Suprapubic skin (tissue), 3 donors: ENCODE results near the gene C11orf68.
A peak's percentile ranks its signal among the peaks of the same experiment; 100 is the strongest.

Experiments used
- CTCF ChIP-seq, 2 donors: fragments of 200-600 bp in 1 of 2; fragments of 450-650 bp in 1 of 2; sonication (generic) in 1 of 2; IDR thresholded peaks; one replicate each; pipeline ENCODE4 v1.5.1; 2016 to 2019; ENCODE audit warnings: antibody characterized with exemption in 2 of 2, mild to moderate bottlenecking in 1 of 2, moderate library complexity in 1 of 2
- EP300 ChIP-seq: sonication (generic); formaldehyde crosslinking; IDR thresholded peaks from one replicate; pipeline ENCODE4 v1.6.1; 2017; ENCODE audit warnings: antibody characterized with exemption
- POLR2A ChIP-seq, 2 donors: fragments of 450-650 bp; IDR thresholded peaks; one replicate each; pipeline ENCODE4 v1.6.1; 2017; ENCODE audit warnings: antibody characterized with exemption in 2 of 2, mild to moderate bottlenecking in 2 of 2, moderate library complexity in 2 of 2

GRCh38 chr11:65884716-65885092 is 34.2 kb downstream of the C11orf68 start:
- peak; percentile 98 for TF ChIP-seq CTCF (IDR thresholded peaks at IDR 0.05)
- no peak for TF ChIP-seq POLR2A (IDR thresholded peaks at IDR 0.05)
- no peak for TF ChIP-seq EP300
